Lower leg skin (tissue), 4 donors: ENCODE measurements around the gene ABCG1. TPM values are rescaled to one million over a fixed set of nuclear protein-coding genes. Genes with fewer than 3 reads are reported as not detected.

Source experiments
- DNase-seq, 2 donors: peaks; one replicate each; pipeline ENCODE4 v3.0.0-alpha.2; 2019; ENCODE audit warnings: low spot score in 2 of 2
- H3K4me3 ChIP-seq: fragments of 200-600 bp; sonication (generic); 2 replicates; pipeline ENCODE4 v1.5.1; 2017; ENCODE audit warnings: mild to moderate bottlenecking, low read depth; ENCODE audit not compliant: poor library complexity, severe bottlenecking
- CTCF ChIP-seq, 3 donors: fragments of 450-650 bp; IDR thresholded peaks; one replicate each; pipeline ENCODE4 v1.5.1; 2016; ENCODE audit warnings: antibody characterized with exemption in 3 of 3, mild to moderate bottlenecking in 3 of 3, moderate library complexity in 2 of 3
- POLR2A ChIP-seq, 2 donors: fragments of 450-650 bp; IDR thresholded peaks; one replicate each; pipeline ENCODE4 v1.6.1; 2016 to 2017; ENCODE audit warnings: antibody characterized with exemption in 2 of 2, mild to moderate bottlenecking in 1 of 2, moderate library complexity in 1 of 2
- WGBS, 2 donors: methylation state at CpG; one replicate each; pipeline ENCODE4 v1.1.5; 2018; 5-methylcytosine and 5-hydroxymethylcytosine counted together
- intact Hi-C: fragments of 100-400 bp; cut with DNase I; formaldehyde crosslinking; loops from one replicate; pipeline ENCODE4 v1.15.0; 2023; ENCODE audit warnings: low total_unique reads
- total RNA-seq, 4 donors: library from RNA; depleted of rRNA; stranded (reverse); fragments of >200 nt; gene quantifications; one replicate each; pipeline ENCODE4 v1.1.0, GENCODE V29; 2016

The ABCG1 gene
- total RNA-seq, 4 donors from 2014 or later: 49.4 to 80.2 (median 52.7) TPM

DNA sequence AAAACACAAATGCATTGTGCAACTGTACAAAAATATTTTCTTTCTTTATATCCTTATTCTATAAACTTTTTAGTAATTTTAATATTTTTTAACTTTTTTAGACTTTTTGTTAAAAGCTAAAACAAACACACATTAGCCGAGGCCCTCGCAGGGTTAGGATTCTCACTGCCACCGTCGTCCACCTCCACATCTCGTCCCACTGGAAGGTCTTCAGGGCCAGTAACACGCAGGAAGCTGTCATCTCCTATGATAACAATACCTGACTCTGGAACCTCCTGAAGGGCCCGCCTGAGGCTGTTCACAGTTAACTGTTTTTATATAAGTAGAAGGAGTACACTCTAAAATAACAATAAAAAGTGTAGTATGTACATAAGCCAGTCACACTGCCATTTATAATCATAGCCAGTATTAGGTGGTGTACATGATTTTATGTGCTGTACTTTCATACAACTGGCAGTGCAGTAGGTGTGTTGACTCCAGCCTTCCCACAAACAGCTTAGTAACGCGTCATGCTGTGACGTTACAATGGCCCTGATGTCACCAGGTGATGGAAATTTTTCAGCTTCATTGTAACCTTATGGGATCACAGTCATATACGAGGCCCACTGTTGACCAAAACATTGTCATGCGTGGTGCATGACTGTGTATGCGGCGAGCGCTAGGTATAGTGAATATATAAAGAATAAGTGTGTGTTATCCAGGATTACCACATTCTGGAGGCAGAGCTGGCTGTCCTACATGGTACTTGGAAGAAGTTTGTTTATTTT is 123.0 kb downstream of the ABCG1 start:
- WGBS, 2 donors: 92 to 93% methylated on average over 15 of the region's 15 CpGs
- intact Hi-C loops: no loop called here
- peak in 1 of 2 donors; percentile 57 for DNase-seq
- no peak overlapping the region for H3K4me3 ChIP-seq
- TF ChIP-seq POLR2A (IDR thresholded peaks at IDR 0.05) (no peak), CTCF (IDR thresholded peaks at IDR 0.05) (no peak)

GRCh38 chr21:42343101-42343500 is 124.2 kb downstream of the ABCG1 start:
- no peak for TF ChIP-seq POLR2A (IDR thresholded peaks at IDR 0.05)
- TF ChIP-seq CTCF (IDR thresholded peaks at IDR 0.05): no peak
- intact Hi-C loops: no loop called here
- no peak overlapping the region for H3K4me3 ChIP-seq
- WGBS, 2 donors: 88 to 92% methylated on average over 10 of the region's 10 CpGs
- peak in 1 of 2 donors; percentile 76 for DNase-seq

GRCh38 chr21:42343556-42343955 is 124.6 kb downstream of the ABCG1 start:
- H3K4me3 ChIP-seq: no peak overlapping the region
- TF ChIP-seq CTCF (IDR thresholded peaks at IDR 0.05): no peak
- TF ChIP-seq POLR2A (IDR thresholded peaks at IDR 0.05): no peak
- intact Hi-C loops: no loop called here
- WGBS, 2 donors: 88 to 91% methylated on average over 6 of the region's 6 CpGs
- DNase-seq: peak in 1 of 2 donors; percentile 43

DNA sequence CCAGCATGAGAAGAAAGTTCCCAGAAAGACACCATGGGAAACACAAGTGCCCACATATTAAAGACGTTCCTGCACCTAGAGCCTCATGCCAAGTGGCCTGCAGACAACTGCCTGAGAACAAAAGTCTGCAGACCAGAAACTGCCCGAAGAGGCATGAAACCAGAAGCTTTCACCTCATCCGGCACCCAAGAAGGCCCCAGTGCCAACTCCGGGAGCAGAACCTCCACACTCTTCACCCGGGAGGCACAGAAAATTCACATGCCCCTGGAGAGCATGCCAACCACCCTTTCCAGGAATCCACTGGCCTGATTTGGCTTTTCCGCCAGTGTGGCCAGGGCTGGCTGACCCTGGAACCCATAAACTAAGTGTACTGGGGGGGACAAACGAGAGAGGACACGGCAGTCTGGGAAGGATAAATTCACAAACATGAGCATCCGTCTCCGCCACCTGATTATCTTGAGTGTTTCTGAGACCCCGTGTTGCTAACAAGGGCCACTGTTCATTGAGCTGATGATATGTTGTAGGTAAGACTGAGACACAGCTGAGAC is 125.1 kb downstream of the ABCG1 start:
- DNase-seq: peak in 1 of 2 donors; percentile 39
- TF ChIP-seq CTCF (IDR thresholded peaks at IDR 0.05) (no peak), POLR2A (IDR thresholded peaks at IDR 0.05) (no peak)
- WGBS, 2 donors: 82 to 87% methylated on average over 11 of the region's 11 CpGs

DNA sequence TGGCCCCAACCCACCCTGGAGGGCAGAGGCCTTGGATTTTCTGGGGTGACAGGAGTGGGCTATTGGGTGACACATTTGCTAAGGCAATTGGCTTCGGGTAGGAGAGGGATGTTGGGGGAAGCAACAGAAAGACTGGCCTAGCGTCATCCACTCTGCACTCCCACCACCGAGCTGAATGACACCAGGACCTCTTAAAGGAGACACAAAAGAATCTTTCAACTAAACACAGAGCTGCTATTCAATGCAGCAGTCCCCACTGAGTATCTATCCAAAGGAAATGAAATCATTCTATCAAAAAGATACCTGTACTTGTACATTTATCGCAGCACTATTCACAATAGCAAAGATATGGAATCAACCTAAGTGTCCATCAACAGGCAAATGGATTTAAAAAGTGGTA is 125.7 kb downstream of the ABCG1 start:
- H3K4me3 ChIP-seq: no peak overlapping the region
- intact Hi-C loops: no loop called here
- no peak for TF ChIP-seq POLR2A (IDR thresholded peaks at IDR 0.05)
- no peak for TF ChIP-seq CTCF (IDR thresholded peaks at IDR 0.05)
- DNase-seq: no peak
- WGBS, 2 donors: 68 to 74% methylated on average over 4 of the region's 4 CpGs

More for the DNA sequence above, 125.1 kb downstream of the ABCG1 start:
- intact Hi-C loops: no loop called here
- no peak overlapping the region for H3K4me3 ChIP-seq
